GM12801 (cell line): ENCODE measurements around the gene HNRNPA3.

Source experiments
- TF ChIP-seq, protein P1 (sequence below): IDR thresholded peaks from one replicate; pipeline ENCODE4 v1.5.1; 2011; ENCODE audit warnings: control low read depth; ENCODE audit not compliant: insufficient read length; ENCODE audit errors: extremely low read depth

HNRNPA3 gene

GRCh38 chr2:177183860-177184259 is 28.7 kb upstream of the HNRNPA3 start:
- TF ChIP-seq, protein P1, sequence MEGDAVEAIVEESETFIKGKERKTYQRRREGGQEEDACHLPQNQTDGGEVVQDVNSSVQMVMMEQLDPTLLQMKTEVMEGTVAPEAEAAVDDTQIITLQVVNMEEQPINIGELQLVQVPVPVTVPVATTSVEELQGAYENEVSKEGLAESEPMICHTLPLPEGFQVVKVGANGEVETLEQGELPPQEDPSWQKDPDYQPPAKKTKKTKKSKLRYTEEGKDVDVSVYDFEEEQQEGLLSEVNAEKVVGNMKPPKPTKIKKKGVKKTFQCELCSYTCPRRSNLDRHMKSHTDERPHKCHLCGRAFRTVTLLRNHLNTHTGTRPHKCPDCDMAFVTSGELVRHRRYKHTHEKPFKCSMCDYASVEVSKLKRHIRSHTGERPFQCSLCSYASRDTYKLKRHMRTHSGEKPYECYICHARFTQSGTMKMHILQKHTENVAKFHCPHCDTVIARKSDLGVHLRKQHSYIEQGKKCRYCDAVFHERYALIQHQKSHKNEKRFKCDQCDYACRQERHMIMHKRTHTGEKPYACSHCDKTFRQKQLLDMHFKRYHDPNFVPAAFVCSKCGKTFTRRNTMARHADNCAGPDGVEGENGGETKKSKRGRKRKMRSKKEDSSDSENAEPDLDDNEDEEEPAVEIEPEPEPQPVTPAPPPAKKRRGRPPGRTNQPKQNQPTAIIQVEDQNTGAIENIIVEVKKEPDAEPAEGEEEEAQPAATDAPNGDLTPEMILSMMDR = no peak

GRCh38 chr2:177184606-177185005 is 28.0 kb upstream of the HNRNPA3 start:
- TF ChIP-seq, protein P1 = no peak

- TF ChIP-seq, protein P1 = no peak
These were observed 24.8 kb upstream of the HNRNPA3 start for GRCh38 chr2:177187631-177188312.

DNA sequence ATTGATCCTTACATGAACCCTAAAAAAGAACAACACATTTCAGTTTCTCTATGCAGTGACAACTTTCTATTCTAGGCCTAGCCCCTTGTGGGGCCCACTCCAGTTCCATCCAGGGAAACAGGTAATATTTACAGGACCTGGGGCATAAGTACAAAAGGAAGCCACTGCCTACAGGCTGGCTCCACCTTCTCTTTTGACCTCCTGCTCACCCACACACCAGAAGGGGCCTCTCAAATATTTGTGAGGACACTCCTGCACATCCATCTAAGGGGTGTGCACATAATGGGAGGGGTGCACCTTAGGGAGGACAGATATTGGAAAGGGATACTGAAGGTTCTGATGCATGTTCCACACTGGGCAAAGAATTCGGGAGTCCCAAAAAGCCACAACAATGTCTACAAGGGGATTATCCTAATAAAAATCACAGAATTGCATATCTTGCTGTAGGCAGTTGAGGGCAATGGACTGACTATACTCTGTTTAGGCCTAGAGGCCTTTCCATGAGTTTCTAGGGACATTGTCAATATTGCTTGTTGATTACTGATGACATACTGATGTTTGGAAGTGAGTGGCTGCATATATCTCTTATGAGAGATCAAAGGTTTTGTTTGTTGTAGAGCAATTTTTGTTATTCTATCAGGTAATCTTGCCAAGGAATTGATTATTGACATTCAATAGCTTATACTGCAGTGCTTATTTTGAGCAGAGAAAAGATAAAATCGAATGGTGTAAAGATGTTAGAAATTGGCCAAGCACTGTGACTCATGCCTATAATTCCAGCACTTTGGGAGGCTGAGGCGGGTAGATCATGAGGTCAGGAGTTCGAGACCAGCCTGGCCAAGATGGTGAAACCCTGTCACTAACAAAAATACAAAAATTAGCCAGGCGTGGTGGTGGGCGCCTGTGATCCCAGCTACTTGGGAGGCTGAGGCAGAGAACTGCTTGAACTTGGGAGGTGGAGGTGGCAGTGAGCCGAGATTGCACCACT is 23.8 kb upstream of the HNRNPA3 start:
- TF ChIP-seq, protein P1 = no peak

- TF ChIP-seq, protein P1 = no peak
These were observed 21.7 kb upstream of the HNRNPA3 start for GRCh38 chr2:177190941-177191340.

DNA sequence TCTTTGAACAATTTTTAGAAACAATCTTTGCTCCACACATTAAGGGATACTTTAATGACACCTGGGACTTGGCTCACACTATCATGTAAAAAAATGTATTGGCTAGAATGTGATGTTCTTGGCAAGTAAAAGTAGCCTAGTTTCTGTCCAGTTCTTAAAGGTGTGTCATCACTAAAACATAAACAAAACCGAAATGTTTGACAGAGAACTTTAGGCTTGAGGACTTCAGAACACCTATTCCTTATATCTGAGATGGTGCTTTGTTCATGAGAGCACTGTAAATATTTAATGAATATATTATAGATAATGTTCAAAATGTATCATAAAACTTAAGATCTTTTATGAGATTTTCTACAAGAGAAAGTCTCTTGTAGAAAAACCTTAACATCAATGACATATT is 19.8 kb upstream of the HNRNPA3 start:
- TF ChIP-seq, protein P1 = no peak

GRCh38 chr2:177193240-177193639 is 19.4 kb upstream of the HNRNPA3 start:
- TF ChIP-seq, protein P1 = no peak
